Measurements from ENCODE around the gene DNAJC13.

DNAJC13 gene

GRCh38 chr3:132486099-132486498 is 68.8 kb downstream of the DNAJC13 start:
- no peak for DNase-seq (ENCODE audit: low read depth in 3 of 3)

- no peak for DNase-seq (ENCODE audit: low read depth in 3 of 3)
These were observed 70.8 kb downstream of the DNAJC13 start for GRCh38 chr3:132488151-132488550.

- DNase-seq (ENCODE audit: low read depth in 3 of 3) = no peak
These were observed 81.8 kb downstream of the DNAJC13 start for GRCh38 chr3:132499071-132499470.

GRCh38 chr3:132503559-132503958 is 86.3 kb downstream of the DNAJC13 start:
- DNase-seq (ENCODE audit: low read depth in 3 of 3) = no peak

- DNase-seq (ENCODE audit: low read depth in 3 of 3) = no peak
These were observed 87.2 kb downstream of the DNAJC13 start for GRCh38 chr3:132504375-132504933.

GRCh38 chr3:132507657-132508056 is 90.4 kb downstream of the DNAJC13 start:
- DNase-seq (ENCODE audit: low read depth in 3 of 3) = no peak

- no peak for DNase-seq (ENCODE audit: low read depth in 3 of 3)
These were observed 91.8 kb downstream of the DNAJC13 start for GRCh38 chr3:132509096-132509495.

GRCh38 chr3:132509506-132509905 is 92.2 kb downstream of the DNAJC13 start:
- DNase-seq (ENCODE audit: low read depth in 3 of 3) = no peak

- DNase-seq (ENCODE audit: low read depth in 3 of 3) = no peak
These were observed 95.8 kb downstream of the DNAJC13 start for GRCh38 chr3:132513057-132513456.

GRCh38 chr3:132517311-132517710 is 100.0 kb downstream of the DNAJC13 start:
- no peak for DNase-seq (ENCODE audit: low read depth in 3 of 3)

GRCh38 chr3:132519914-132520313 is 102.6 kb downstream of the DNAJC13 start:
- DNase-seq (ENCODE audit: low read depth in 3 of 3) = peak in 1 of 3 donors; percentile 7

- DNase-seq (ENCODE audit: low read depth in 3 of 3) = no peak
These were observed 104.6 kb downstream of the DNAJC13 start for GRCh38 chr3:132521901-132522300.

GRCh38 chr3:132522353-132522752 is 105.1 kb downstream of the DNAJC13 start:
- DNase-seq (ENCODE audit: low read depth in 3 of 3) = no peak

- DNase-seq (ENCODE audit: low read depth in 3 of 3) = no peak
These were observed 113.3 kb downstream of the DNAJC13 start for GRCh38 chr3:132530624-132531023.

- DNase-seq (ENCODE audit: low read depth in 3 of 3) = peak; percentile 16 to 43 (median 43)
These were observed 118.5 kb downstream of the DNAJC13 start for GRCh38 chr3:132535575-132536441.

- no peak for DNase-seq (ENCODE audit: low read depth in 3 of 3)
These were observed 119.3 kb downstream of the DNAJC13 start for GRCh38 chr3:132536442-132537153.

- no peak for DNase-seq (ENCODE audit: low read depth in 3 of 3)
These were observed 120.0 kb downstream of the DNAJC13 start for GRCh38 chr3:132537297-132537696.

GRCh38 chr3:132538072-132538471 is 120.8 kb downstream of the DNAJC13 start:
- no peak for DNase-seq (ENCODE audit: low read depth in 3 of 3)

- DNase-seq (ENCODE audit: low read depth in 3 of 3) = no peak
These were observed 122.4 kb downstream of the DNAJC13 start for GRCh38 chr3:132539681-132540080.

- DNase-seq (ENCODE audit: low read depth in 3 of 3) = no peak
These were observed 125.3 kb downstream of the DNAJC13 start for GRCh38 chr3:132542577-132542976.

GRCh38 chr3:132543011-132543739 is 125.9 kb downstream of the DNAJC13 start:
- DNase-seq (ENCODE audit: low read depth in 3 of 3) = no peak

GRCh38 chr3:132544130-132544529 is 126.8 kb downstream of the DNAJC13 start:
- no peak for DNase-seq (ENCODE audit: low read depth in 3 of 3)

Data from stimulated activated CD4-positive, alpha-beta T cell treated with anti-CD3 and anti-CD28 coated beads, TNF-alpha, amount 100 ng/mL, for 48 hours (primary cell).